NB4 (cell line): ENCODE results near the gene TPM2.

Experiments used
- DNase-seq: peaks from one replicate; pipeline ENCODE4 v3.0.0; 2010; ENCODE audit warnings: low read depth
- H3K4me3 ChIP-seq: one replicate; pipeline ENCODE4 v1.5.1; 2011; ENCODE audit warnings: mild to moderate bottlenecking, low read depth, low read length, moderate library complexity
- CTCF ChIP-seq: IDR thresholded peaks from one replicate; pipeline ENCODE4 v1.5.1; 2012; ENCODE audit warnings: low read depth, low read length
- MAX ChIP-seq: IDR thresholded peaks from 2 replicates; pipeline ENCODE4 v1.6.1; 2011; ENCODE audit warnings: low read depth, low read length
- MYC ChIP-seq: IDR thresholded peaks from 2 replicates; pipeline ENCODE4 v1.6.1; 2011; ENCODE audit warnings: low read depth, low read length
- POLR2A ChIP-seq: IDR thresholded peaks from 2 replicates; pipeline ENCODE4 v1.6.1; 2011; ENCODE audit warnings: mild to moderate bottlenecking; ENCODE audit not compliant: insufficient read length; ENCODE audit errors: extremely low read depth

Gene TPM2

GRCh38 chr9:35714123-35714522 lies 24.4 kb upstream of the TPM2 start:
- H3K4me3 ChIP-seq: no peak overlapping the region
- DNase-seq: no peak
- TF ChIP-seq MAX (no peak), MYC (no peak), POLR2A (no peak), CTCF (no peak)

- TF ChIP-seq MYC (no peak), MAX (no peak), CTCF (no peak)
- H3K4me3 ChIP-seq: no peak overlapping the region
- DNase-seq: no peak
These were observed 23.9 kb upstream of the TPM2 start for GRCh38 chr9:35713578-35713977.

- DNase-seq: no peak
- no peak overlapping the region for H3K4me3 ChIP-seq
- TF ChIP-seq CTCF: no peak
These were observed 23.2 kb upstream of the TPM2 start for GRCh38 chr9:35712762-35713400.

GRCh38 chr9:35711501-35712428 lies 22.0 kb upstream of the TPM2 start:
- no peak for DNase-seq
- no peak overlapping the region for H3K4me3 ChIP-seq
- TF ChIP-seq MAX: no peak

GRCh38 chr9:35710818-35711500 lies 21.2 kb upstream of the TPM2 start:
- no peak overlapping the region for H3K4me3 ChIP-seq
- DNase-seq: no peak
- TF ChIP-seq MYC: no peak
- no peak for TF ChIP-seq MAX
- no peak for TF ChIP-seq POLR2A
- TF ChIP-seq CTCF: no peak

- DNase-seq: no peak
- no peak overlapping the region for H3K4me3 ChIP-seq
- no peak for TF ChIP-seq CTCF
- TF ChIP-seq MAX: no peak
- TF ChIP-seq POLR2A: no peak
- TF ChIP-seq MYC: no peak
These were observed 18.4 kb upstream of the TPM2 start for GRCh38 chr9:35708146-35708545.
